GM18909 (cell line): Measurements from ENCODE around the gene PCDHA13.
"Not testable (repeated sequence)": the region's sequence is repeated elsewhere in the genome, so short reads cannot be mapped to it uniquely, and the experiment has no call there.

ENCODE experiments used
- ATAC-seq: cut with Tn5 transposase; IDR thresholded peaks from one replicate; pipeline ENCODE4 v1.9.1; 2021; ENCODE audit warnings: mild to moderate bottlenecking; ENCODE audit not compliant: unreplicated experiment, poor library complexity

The PCDHA13 gene, protein sequence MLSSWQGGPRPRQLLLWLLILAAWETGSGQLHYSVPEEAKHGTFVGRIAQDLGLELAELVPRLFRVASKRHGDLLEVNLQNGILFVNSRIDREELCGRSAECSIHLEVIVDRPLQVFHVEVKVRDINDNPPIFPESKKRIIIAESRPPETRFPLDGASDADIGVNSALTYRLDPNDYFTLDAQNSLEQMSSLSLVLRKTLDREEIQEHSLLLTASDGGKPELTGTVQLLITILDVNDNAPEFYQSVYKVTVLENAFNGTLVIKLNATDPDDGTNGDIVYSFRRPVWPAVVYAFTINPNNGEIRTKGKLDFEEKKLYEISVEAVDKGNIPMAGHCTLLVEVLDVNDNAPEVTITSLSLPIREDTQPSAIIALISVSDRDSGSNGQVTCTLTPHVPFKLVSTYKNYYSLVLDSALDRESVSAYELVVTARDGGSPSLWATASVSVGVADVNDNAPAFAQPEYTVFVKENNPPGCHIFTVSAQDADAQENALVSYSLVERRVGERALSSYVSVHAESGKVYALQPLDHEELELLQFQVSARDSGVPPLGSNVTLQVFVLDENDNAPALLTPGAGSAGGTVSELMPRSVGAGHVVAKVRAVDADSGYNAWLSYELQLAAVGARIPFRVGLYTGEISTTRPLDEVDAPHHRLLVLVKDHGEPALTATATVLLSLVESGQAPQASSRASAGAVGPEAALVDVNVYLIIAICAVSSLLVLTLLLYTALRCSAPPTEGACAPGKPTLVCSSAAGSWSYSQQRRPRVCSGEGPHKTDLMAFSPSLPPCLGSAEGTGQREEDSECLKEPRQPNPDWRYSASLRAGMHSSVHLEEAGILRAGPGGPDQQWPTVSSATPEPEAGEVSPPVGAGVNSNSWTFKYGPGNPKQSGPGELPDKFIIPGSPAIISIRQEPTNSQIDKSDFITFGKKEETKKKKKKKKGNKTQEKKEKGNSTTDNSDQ

DNA sequence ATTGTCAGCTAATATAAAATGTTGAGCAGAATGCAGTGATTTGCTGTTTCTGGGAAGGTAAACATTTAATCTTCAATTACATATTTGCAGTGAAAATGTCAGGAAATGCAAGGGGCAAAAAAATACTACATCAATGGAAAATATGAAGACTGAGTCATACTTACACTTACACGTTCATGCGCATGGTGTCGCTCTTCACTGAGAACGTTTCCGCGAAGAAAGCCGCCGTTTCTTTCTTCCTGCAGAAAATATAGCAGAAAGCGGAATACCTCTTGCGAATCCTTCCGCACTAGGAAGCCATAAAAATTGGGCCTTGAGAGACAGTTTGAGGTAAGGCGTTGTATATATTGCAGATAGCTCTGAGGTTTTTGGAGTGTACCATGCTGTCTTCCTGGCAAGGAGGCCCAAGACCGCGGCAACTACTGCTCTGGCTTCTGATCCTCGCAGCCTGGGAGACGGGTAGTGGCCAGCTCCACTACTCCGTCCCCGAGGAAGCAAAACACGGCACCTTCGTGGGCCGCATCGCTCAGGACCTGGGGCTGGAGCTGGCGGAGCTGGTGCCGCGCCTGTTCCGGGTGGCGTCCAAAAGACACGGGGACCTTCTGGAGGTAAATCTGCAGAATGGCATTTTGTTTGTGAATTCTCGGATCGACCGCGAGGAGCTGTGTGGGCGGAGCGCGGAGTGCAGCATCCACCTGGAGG is at the start of gene PCDHA13:
Gene PCDHA13 (plus strand): TSS at position 236 of the 702 bp plus-strand sequence. CDS start 145 bp downstream, at position 381.
- no peak for ATAC-seq

DNA sequence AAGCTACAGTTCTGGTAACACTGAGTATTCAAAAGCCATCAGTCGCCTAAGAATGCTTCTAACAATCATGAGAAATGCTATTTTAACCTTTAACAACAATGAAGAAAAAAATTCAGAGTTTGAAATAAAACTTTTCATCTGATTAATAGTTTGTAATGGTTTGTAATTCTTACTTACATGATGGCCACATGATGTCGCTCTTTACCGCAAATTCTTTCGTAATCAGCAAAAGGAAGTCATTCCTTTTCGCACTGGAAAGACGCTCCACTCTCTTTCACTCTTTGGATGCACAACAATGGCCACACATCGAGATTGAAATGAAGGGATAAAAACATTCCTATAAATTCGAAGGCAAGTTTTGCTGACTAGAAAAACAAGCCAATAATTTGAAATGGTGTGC is 47.9 kb upstream of the PCDHA13 start, which contains the start of gene PCDHA7:
Gene PCDHA7 (plus strand): TSS at position 277 of the 400 bp plus-strand sequence. CDS start 115 bp downstream, at position 392.
- ATAC-seq: no peak

DNA sequence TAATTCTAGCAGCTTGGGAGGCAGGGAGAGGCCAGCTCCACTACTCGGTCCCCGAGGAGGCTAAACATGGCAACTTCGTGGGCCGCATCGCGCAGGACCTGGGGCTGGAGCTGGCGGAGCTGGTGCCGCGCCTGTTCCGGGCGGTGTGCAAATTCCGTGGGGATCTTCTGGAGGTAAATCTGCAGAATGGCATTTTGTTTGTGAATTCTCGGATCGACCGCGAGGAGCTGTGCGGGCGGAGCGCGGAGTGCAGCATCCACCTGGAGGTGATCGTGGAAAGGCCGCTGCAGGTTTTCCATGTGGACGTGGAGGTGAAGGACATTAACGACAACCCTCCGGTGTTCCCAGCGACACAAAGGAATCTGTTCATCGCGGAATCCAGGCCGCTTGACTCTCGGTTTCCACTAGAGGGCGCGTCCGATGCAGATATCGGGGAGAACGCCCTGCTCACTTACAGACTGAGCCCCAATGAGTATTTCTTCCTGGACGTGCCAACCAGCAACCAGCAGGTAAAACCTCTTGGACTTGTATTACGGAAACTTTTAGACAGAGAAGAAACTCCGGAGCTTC is 47.4 kb upstream of the PCDHA13 start:
- ATAC-seq: not testable (repeated sequence)

DNA sequence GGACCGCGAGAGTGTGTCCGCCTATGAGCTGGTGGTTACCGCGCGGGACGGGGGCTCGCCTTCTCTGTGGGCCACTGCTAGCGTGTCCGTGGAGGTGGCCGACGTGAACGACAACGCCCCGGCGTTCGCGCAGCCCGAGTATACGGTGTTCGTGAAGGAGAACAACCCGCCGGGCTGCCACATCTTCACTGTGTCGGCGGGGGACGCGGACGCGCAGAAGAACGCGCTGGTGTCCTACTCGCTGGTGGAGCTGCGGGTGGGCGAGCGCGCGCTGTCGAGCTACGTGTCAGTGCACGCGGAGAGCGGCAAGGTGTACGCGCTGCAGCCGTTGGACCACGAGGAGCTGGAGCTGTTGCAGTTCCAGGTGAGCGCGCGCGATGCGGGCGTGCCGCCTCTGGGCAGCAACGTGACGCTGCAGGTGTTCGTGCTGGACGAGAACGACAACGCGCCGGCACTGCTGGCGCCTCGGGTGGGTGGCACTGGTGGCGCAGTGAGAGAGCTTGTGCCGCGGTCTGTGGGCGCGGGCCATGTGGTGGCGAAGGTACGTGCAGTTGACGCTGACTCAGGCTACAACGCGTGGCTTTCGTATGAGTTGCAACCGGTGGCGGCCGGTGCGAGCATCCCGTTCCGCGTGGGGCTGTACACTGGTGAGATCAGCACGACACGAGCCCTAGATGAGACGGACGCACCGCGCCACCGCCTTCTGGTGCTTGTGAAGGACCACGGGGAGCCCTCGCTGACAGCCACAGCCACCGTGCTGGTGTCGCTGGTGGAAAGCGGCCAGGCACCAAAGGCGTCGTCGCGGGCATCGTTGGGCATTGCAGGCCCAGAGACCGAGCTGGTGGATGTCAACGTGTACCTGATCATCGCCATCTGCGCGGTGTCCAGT is 46.1 kb upstream of the PCDHA13 start:
- ATAC-seq: no peak

DNA sequence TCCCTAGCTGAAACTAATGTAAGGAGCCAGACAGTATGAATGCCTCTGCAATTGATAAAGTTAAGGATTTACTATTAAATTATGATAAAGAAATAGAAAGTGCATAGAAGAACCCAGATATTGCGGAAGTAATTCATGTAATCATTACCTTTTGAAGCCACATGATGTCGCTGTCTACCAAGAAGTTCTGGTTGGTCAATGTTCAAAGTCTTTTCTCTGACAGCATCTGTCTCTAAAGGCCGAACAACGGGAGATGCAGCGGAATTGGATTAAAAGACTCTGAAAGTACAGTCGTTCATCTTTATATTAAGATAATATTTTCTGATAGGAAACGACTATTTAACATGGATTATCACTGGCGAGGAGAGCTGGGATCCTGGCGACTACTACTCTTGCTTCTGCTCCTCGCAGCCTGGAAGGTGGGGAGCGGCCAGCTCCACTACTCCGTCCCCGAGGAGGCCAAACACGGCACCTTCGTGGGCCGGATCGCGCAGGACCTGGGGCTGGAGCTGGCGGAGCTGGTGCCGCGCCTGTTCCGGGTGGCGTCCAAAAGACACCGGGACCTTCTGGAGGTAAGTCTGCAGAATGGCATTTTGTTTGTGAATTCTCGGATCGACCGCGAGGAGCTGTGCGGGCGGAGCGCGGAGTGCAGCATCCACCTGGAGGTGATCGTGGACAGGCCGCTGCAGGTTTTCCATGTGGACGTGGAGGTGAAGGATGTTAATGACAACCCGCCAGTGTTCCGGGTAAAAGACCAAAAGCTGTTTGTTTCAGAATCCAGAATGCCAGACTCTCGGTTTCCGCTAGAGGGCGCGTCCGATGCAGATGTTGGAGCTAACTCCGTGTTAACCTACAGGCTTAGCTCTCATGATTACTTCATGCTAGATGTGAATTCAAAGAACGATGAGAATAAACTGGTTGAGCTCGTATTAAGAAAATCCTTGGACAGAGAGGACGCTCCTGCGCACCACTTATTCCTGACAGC is 40.7 kb upstream of the PCDHA13 start, which contains the start of gene PCDHA8:
Gene PCDHA8 (plus strand): TSS at position 210 of the 985 bp plus-strand sequence. CDS start 135 bp downstream, at position 345.
- no peak for ATAC-seq

DNA sequence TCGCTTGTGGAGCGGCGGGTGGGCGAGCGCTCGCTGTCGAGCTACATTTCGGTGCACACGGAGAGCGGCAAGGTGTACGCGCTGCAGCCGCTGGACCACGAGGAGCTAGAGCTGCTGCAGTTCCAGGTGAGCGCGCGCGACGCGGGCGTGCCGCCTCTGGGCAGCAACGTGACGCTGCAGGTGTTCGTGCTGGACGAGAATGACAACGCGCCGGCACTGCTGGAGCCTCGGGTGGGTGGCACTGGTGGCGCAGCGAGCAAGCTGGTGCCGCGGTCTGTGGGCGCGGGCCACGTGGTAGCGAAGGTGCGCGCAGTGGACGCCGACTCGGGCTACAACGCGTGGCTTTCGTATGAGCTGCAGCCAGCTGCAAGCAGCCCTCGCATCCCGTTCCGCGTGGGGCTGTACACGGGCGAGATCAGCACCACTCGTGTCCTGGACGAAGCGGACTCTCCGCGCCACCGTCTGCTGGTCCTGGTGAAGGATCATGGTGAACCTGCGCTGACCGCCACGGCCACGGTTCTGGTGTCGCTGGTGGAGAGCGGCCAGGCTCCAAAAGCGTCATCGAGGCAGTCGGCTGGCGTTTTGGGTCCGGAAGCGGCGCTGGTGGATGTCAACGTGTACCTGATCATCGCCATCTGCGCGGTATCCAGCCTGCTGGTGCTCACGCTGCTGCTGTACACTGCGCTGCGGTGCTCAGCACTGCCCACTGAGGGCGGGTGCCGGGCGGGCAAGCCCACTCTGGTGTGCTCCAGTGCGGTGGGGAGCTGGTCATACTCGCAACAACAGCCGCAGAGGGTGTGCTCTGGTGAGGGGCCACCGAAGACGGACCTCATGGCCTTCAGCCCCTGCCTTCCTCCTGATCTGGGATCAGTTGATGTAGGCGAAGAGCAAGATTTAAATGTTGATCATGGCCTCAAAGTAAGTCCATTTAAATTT is 38.9 kb upstream of the PCDHA13 start:
- no peak for ATAC-seq

DNA sequence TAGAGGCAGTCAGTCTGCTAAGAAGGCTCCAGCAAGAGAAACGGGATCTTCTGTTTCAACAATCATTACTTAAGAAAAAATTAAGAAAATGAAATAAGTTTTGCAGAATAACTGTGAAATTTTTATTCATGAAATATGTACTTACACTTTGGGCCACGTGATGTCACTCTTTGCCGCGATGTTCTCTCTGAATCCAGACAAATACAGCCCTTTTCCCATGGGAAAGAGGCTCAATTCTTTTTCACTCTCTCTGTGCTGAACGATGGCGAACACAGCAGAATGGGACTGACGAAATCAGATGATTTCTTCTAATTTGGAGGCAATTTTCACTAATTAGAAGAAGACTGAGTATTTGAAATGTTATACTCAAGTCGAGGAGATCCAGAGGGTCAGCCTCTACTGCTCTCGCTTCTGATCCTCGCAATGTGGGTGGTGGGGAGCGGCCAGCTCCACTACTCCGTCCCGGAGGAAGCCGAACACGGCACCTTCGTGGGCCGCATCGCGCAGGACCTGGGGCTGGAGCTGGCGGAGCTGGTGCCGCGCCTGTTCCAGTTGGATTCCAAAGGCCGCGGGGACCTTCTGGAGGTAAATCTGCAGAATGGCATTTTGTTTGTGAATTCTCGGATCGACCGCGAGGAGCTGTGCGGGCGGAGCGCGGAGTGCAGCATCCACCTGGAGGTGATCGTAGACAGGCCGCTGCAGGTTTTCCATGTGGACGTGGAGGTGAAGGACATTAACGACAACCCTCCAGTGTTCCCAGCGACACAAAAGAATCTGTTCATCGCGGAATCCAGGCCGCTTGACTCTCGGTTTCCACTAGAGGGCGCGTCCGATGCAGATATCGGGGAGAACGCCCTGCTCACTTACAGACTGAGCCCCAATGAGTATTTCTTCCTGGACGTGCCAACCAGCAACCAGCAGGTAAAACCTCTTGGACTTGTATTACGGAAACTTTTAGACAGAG is 33.5 kb upstream of the PCDHA13 start, which contains the start of gene PCDHA9:
Gene PCDHA9 (plus strand): TSS at position 244 of the 964 bp plus-strand sequence. CDS start 114 bp downstream, at position 358.
- not testable (repeated sequence) for ATAC-seq

DNA sequence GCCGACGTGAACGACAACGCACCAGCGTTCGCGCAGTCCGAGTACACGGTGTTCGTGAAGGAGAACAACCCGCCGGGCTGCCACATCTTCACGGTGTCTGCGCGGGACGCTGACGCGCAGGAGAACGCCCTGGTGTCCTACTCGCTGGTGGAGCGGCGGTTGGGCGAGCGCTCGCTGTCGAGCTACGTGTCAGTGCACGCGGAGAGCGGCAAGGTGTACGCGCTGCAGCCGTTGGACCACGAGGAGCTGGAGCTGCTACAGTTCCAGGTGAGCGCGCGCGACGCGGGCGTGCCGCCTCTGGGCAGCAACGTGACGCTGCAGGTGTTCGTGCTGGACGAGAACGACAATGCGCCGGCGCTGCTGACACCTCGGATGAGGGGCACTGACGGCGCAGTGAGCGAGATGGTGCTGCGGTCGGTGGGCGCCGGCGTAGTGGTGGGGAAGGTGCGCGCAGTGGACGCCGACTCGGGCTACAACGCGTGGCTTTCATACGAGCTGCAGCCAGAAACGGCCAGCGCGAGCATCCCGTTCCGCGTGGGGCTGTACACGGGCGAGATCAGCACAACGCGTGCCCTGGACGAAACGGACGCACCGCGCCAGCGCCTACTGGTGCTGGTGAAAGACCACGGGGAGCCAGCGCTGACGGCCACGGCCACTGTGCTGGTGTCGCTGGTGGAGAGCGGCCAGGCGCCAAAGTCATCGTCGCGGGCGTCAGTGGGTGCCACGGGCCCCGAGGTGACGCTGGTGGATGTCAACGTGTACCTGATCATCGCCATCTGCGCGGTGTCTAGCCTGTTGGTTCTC is 31.9 kb upstream of the PCDHA13 start:
- not testable (repeated sequence) for ATAC-seq

DNA sequence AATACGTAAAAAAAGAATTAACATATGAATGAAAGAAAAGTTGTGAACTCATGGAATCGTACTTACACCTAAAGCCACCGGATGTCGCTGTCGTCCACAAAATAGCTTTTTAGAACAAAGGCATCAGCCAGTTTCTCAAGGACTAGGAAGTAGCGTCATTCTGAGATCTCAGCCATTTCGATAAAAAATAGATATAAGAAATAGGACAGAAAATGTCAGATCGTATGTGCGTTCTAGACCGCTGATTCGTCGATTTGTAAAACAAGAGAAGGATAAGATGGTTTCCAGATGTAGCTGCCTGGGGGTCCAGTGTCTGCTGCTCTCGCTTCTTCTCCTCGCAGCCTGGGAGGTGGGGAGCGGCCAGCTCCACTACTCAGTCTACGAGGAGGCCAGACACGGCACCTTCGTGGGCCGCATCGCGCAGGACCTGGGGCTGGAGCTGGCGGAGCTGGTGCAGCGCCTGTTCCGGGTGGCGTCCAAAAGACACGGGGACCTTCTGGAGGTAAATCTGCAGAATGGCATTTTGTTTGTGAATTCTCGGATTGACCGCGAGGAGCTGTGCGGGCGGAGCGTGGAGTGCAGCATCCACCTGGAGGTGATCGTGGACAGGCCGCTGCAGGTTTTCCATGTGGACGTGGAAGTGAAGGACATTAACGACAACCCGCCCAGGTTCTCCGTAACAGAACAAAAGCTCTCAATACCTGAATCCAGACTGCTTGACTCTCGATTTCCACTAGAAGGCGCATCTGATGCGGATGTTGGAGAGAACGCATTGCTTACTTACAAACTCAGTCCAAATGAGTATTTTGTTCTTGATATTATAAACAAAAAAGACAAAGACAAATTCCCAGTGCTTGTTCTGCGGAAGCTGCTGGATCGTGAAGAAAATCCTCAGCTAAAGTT is 25.9 kb upstream of the PCDHA13 start, which contains the start of gene PCDHA10:
Gene PCDHA10 (plus strand): TSS at position 126 of the 903 bp plus-strand sequence. CDS start 152 bp downstream, at position 278.
- ATAC-seq: no peak

DNA sequence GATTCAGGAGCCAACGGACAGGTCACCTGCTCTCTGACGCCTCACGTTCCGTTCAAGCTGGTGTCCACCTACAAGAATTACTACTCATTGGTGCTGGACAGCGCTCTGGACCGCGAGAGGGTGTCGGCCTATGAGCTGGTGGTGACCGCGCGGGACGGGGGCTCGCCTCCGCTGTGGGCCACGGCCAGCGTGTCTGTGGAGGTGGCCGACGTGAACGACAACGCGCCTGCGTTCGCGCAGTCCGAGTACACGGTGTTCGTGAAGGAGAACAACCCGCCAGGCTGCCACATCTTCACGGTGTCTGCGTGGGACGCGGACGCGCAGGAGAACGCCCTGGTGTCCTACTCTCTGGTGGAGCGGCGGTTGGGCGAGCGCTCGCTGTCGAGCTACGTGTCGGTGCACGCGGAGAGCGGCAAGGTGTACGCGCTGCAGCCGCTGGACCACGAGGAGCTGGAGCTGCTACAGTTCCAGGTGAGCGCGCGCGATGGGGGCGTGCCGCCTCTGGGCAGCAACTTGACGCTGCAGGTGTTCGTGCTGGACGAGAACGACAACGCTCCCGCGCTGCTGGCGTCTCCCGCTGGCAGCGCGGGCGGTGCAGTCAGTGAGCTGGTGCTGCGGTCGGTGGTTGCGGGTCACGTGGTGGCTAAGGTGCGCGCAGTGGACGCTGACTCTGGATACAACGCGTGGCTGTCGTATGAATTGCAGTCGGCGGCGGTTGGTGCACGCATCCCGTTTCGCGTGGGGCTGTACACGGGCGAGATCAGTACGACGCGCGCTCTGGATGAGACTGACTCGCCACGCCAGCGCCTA is 24.5 kb upstream of the PCDHA13 start:
- no peak for ATAC-seq

DNA sequence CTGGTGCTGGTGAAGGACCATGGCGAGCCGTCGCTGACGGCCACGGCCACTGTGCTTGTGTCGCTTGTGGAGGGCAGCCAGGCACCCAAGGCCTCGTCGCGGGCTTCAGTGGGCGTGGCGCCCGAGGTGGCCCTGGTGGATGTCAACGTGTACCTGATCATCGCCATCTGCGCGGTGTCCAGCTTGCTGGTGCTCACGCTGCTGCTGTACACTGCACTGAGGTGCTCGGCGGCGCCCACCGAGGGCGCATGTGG is 24.0 kb upstream of the PCDHA13 start:
- no peak for ATAC-seq

DNA sequence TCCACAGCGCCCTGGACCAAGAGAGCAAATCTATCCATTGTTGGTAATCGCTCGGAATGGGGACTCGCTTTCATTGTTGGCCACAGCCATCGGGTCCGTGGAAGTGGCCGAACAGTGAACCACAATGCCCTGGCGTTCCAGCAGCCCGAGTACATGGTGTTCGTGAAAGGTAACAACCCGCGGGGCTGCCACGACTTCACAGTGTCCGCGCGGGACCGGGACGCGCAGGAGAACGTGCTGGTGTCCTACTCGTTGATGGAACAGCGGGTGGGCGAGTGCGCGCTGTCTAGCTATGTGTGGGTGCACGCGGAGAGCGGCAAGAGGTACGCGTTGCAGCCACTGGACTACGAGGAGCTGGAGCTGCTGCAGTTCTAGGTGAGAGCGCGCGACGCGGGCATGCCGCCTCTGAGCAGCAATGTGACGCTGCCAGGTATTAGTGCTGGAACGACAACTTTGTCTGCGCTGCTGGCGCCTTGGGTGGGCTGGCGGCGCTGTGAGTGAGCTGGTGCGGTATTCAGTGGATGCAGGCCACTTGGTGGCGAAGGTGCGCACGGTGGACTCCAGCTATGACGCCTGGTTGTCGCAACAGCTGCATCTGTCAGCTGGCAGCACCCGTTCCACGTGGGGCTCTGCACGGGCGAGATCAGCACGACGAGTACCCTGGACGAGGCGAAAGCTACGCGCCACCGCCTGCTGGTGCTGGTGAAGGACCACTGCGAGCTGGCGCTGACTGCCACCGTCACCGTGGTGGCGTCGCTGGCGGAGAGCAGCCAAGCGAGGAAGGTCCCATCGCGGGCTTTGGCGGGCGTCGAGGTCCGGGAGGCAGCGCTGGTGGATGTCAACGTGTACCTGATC is 19.3 kb upstream of the PCDHA13 start:
- no peak for ATAC-seq
